VCaP (cell line): ENCODE results near the gene TMEFF2.
"Not testable (repeated sequence)": the region's sequence is repeated elsewhere in the genome, so short reads cannot be mapped to it uniquely, and the experiment has no call there.

Experiments
- H3K27ac ChIP-seq: fragments of 450-650 bp; 2 replicates; pipeline ENCODE4 v1.5.1; 2017
- CTCF ChIP-seq: fragments of 450-650 bp; conservative IDR thresholded peaks from 2 replicates; pipeline ENCODE4 v1.5.1; 2017; ENCODE audit warnings: mild to moderate bottlenecking, moderate library complexity

TMEFF2 gene

GRCh38 chr2:192146069-192147015 is 48.4 kb downstream of the TMEFF2 start:
- TF ChIP-seq CTCF = no peak
- H3K27ac ChIP-seq = no peak overlapping the region

- no peak for TF ChIP-seq CTCF
- no peak overlapping the region for H3K27ac ChIP-seq
Observed at GRCh38 chr2:192145496-192145895, 49.2 kb downstream of the TMEFF2 start.

GRCh38 chr2:192140236-192140839 is 54.4 kb downstream of the TMEFF2 start:
- no peak overlapping the region for H3K27ac ChIP-seq
- no peak for TF ChIP-seq CTCF

- H3K27ac ChIP-seq = no peak overlapping the region
- no peak for TF ChIP-seq CTCF
Observed at GRCh38 chr2:192139813-192140212, 54.9 kb downstream of the TMEFF2 start.

- no peak for TF ChIP-seq CTCF
- no peak overlapping the region for H3K27ac ChIP-seq
Observed at GRCh38 chr2:192137451-192137850, 57.3 kb downstream of the TMEFF2 start.

GRCh38 chr2:192132604-192133003 is 62.1 kb downstream of the TMEFF2 start:
- H3K27ac ChIP-seq = not testable (repeated sequence)

GRCh38 chr2:192130312-192130711 is 64.4 kb downstream of the TMEFF2 start:
- H3K27ac ChIP-seq = not testable (repeated sequence)

- no peak for TF ChIP-seq CTCF
- no peak overlapping the region; the same call in 1 of the 2 replicates for H3K27ac ChIP-seq
Observed at GRCh38 chr2:192128655-192129054, 66.1 kb downstream of the TMEFF2 start.
